ENCODE results near the gene NTRK3.

GRCh38 chr15:88284318-88284998 lies 27.9 kb upstream of the NTRK3 start:
- TF ChIP-seq CTCF (IDR thresholded peaks at IDR 0.05; ENCODE audit: poor library complexity, severe bottlenecking) (no peak), EZH2 (IDR thresholded peaks at IDR 0.05; ENCODE audit: borderline replicate concordance, insufficient read depth, low read length, poor library complexity, severe bottlenecking) (no peak), EP300 (conservative IDR thresholded peaks at IDR 0.05; ENCODE audit: poor library complexity, severe bottlenecking) (no peak), REST (IDR thresholded peaks at IDR 0.05; ENCODE audit: borderline replicate concordance) (no peak)

All from neural cell (in vitro differentiated cells).